Measurements from ENCODE around the gene NLRC5.

DNA sequence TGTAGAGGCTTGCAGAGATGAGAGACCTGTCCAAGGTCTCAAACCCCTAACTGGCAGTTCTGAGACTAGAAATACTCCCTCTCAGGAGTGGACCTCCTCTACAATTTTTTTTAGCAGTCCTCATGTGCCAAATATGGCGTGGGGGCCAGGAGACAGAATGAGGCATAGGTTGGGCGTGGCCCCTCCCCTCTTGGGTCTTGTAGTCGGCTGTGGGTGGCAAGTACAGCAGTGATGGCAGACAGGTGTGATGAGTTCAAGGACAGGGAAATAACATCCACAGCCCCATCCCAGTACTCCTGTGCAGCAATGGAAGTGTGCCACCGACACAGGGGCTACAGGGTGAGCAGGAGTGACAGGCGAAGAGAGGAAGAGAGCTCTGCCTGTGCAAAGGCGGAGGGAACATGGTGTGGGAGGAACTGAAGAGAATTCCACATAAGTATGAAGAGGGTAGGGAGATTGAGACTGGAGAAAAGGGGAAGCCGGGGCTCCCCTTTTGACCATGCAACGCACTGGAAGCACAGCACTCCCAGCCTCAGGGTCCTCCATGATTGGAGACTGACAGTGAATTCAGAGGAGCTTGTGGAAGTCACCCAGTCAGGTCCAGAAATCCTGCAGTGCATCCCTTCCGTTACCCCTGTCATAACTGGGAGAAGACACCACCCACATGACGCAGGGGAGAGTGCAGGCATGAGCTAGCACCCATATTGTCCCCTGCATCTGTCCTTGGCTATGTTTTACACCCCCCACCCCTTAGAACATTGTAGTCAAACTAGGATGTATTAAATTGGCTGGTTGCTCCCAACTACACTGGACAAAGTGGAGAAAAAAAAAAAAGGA, 42.4 kb upstream of the NLRC5 start:
- TF ChIP-seq, protein P1, sequence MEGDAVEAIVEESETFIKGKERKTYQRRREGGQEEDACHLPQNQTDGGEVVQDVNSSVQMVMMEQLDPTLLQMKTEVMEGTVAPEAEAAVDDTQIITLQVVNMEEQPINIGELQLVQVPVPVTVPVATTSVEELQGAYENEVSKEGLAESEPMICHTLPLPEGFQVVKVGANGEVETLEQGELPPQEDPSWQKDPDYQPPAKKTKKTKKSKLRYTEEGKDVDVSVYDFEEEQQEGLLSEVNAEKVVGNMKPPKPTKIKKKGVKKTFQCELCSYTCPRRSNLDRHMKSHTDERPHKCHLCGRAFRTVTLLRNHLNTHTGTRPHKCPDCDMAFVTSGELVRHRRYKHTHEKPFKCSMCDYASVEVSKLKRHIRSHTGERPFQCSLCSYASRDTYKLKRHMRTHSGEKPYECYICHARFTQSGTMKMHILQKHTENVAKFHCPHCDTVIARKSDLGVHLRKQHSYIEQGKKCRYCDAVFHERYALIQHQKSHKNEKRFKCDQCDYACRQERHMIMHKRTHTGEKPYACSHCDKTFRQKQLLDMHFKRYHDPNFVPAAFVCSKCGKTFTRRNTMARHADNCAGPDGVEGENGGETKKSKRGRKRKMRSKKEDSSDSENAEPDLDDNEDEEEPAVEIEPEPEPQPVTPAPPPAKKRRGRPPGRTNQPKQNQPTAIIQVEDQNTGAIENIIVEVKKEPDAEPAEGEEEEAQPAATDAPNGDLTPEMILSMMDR (IDR thresholded peaks at IDR 0.05), result no peak
- no peak for TF ChIP-seq POLR2A (IDR thresholded peaks at IDR 0.05)
